ENCODE measurements around the gene ACIN1. TPM values are rescaled to one million over a fixed set of nuclear protein-coding genes. Genes with fewer than 3 reads are reported as not detected.

The ACIN1 gene
- total and polyA plus RNA-seq, 2 of the 8 experiments (the other 6 are each of a cell fraction or from before 2014, with no cell fraction given): 132 to 233 TPM

- TF ChIP-seq PHF8 (conservative IDR thresholded peaks at IDR 0.05; ENCODE audit: low read depth, low read length): no peak
Observed at GRCh38 chr14:23129759-23130316, 34.9 kb upstream of the ACIN1 start (continued).
